WTC11 (cell line): ENCODE measurements around the gene LMF1.

Source experiments
- CTCF ChIP-seq: fragments of 200-600 bp; IDR thresholded peaks from 2 replicates; pipeline ENCODE4 v1.8.0; 2022; ENCODE audit warnings: antibody characterized with exemption
- MLX ChIP-seq: sonication (generic); formaldehyde crosslinking; IDR thresholded peaks from 2 replicates; pipeline ENCODE4 v1.8.1; 2023; ENCODE audit warnings: mild to moderate bottlenecking, missing genetic modification reagents, moderate library complexity
- NR1H2 ChIP-seq: sonication (generic); formaldehyde crosslinking; IDR thresholded peaks from 2 replicates; pipeline ENCODE4 v1.9.0; 2021; ENCODE audit warnings: mild to moderate bottlenecking, moderate library complexity, missing genetic modification reagents
- USF2 ChIP-seq: sonication (generic); formaldehyde crosslinking; IDR thresholded peaks from 2 replicates; pipeline ENCODE4 v1.8.1; 2023; ENCODE audit warnings: mild to moderate bottlenecking, missing genetic modification reagents, moderate library complexity

GRCh38 chr16:804193-805048 lies 166.4 kb downstream of the LMF1 start:
- no peak for TF ChIP-seq CTCF
- TF ChIP-seq MLX (CRISPR knock-in tag), result no peak
- TF ChIP-seq USF2 (CRISPR knock-in tag), result no peak
- no peak for TF ChIP-seq NR1H2
